H1 (cell line): ENCODE data around the gene PLEKHM1. TPM values are rescaled to one million over a fixed set of nuclear protein-coding genes. Genes with fewer than 3 reads are reported as not detected.
"Not testable (repeated sequence)": the region's sequence is repeated elsewhere in the genome, so short reads cannot be mapped to it uniquely, and the experiment has no call there.

ENCODE experiments used
- CTCF ChIA-PET: fragments of 300-600 bp; sonication (Branson Sonifier 250); formaldehyde crosslinking; loops from one replicate; lab custom pipeline; 2021; ENCODE audit not compliant: partially characterized antibody; lab: Charles Lee
- POLR2A ChIA-PET: fragments of 300-600 bp; sonication (Branson Sonifier 250); formaldehyde crosslinking; loops from one replicate; lab custom pipeline; 2021; ENCODE audit warnings: inconsistent platforms; ENCODE audit not compliant: partially characterized antibody; lab: Charles Lee
- DNase-seq, 2 experiments: peaks; one replicate each; pipeline versions ENCODE4 v3.0.0 to v3.0.0-alpha.2; 2010 to 2022; ENCODE audit warnings: low spot score in 2 of 2, low read depth in 1 of 2, mixed read lengths in 1 of 2
- FAIRE-seq: peaks from 2 replicates; lab custom pipeline; 2011; peaks lifted over from hg19 to GRCh38; lab: Jason Lieb, UNC
- H2AFZ ChIP-seq: 2 replicates; pipeline ENCODE4 v1.8.1; 2012; ENCODE audit warnings: low read length, inconsistent platforms
- H2AK5ac ChIP-seq: 2 replicates; pipeline ENCODE4 v1.6.1; 2013; ENCODE audit warnings: low read depth, low read length
- H2BK120ac ChIP-seq: replicated peaks from 2 replicates; pipeline ENCODE3; 2013; ENCODE audit warnings: low read depth, low read length, inconsistent platforms
- H2BK12ac ChIP-seq: 2 replicates; pipeline ENCODE4 v1.6.1; 2013; ENCODE audit warnings: low read depth, low read length
- H2BK15ac ChIP-seq: 2 replicates; pipeline ENCODE4 v1.6.1; 2013; ENCODE audit warnings: low read length
- H2BK20ac ChIP-seq: 2 replicates; pipeline ENCODE4 v1.6.1; 2013; ENCODE audit warnings: low read length
- H2BK5ac ChIP-seq: 2 replicates; pipeline ENCODE4 v1.6.1; 2013; ENCODE audit warnings: low read depth, low read length
- H3K14ac ChIP-seq: 2 replicates; pipeline ENCODE4 v1.6.1; 2013; ENCODE audit warnings: inconsistent platforms; ENCODE audit not compliant: insufficient read length
- H3K18ac ChIP-seq: 2 replicates; pipeline ENCODE4 v1.6.1; 2013; ENCODE audit warnings: low read length; ENCODE audit errors: extremely low read depth
- H3K23ac ChIP-seq: 2 replicates; pipeline ENCODE4 v1.6.1; 2013; ENCODE audit warnings: inconsistent platforms; ENCODE audit not compliant: insufficient read length
- H3K23me2 ChIP-seq: 2 replicates; pipeline ENCODE4 v1.6.1; 2013; ENCODE audit warnings: low read depth, low read length
- H3K27ac ChIP-seq: 2 replicates; pipeline ENCODE4 v1.6.1; 2011; ENCODE audit warnings: low read depth, low read length, inconsistent platforms
- H3K27me3 ChIP-seq, 4 experiments: replicated peaks in 1 of 4; 1 replicate in 1 of 4; 2 replicates in 3 of 4; pipeline versions ENCODE4 v1.6.1 to v1.8.1; 2011 to 2013; ENCODE audit warnings: low read length in 3 of 4, mild to moderate bottlenecking in 3 of 4, inconsistent platforms in 2 of 4, mixed read lengths in 2 of 4, moderate library complexity in 1 of 4; ENCODE audit not compliant: control insufficient read depth in 3 of 4, insufficient read depth in 3 of 4; ENCODE audit errors: extremely low read depth in 1 of 4
- H3K36me3 ChIP-seq, 4 experiments: 2 replicates each; pipeline versions ENCODE4 v1.6.1 to v1.8.1; 2011 to 2013; ENCODE audit warnings: mild to moderate bottlenecking in 4 of 4, low read length in 3 of 4, moderate library complexity in 2 of 4, control low read depth in 1 of 4, inconsistent platforms in 1 of 4; ENCODE audit not compliant: insufficient read depth in 4 of 4, control insufficient read depth in 2 of 4
- H3K4ac ChIP-seq: replicated peaks from 2 replicates; pipeline ENCODE3; 2013; ENCODE audit warnings: low read length, low read depth, mixed read lengths, inconsistent platforms; ENCODE audit not compliant: insufficient read length
- H3K4me1 ChIP-seq, 4 experiments: replicated peaks in 1 of 4; 1 replicate in 1 of 4; 2 replicates in 3 of 4; pipeline versions ENCODE4 v1.6.1 to v1.8.1; 2011 to 2013; ENCODE audit warnings: low read length in 3 of 4, inconsistent platforms in 2 of 4, mixed read lengths in 1 of 4; ENCODE audit not compliant: insufficient read depth in 4 of 4, control insufficient read depth in 3 of 4
- H3K4me2 ChIP-seq, 2 experiments: 2 replicates each; pipeline versions ENCODE4 v1.6.1 to v1.8.1; 2011 to 2013; ENCODE audit warnings: low read depth in 2 of 2, low read length in 2 of 2, control low read depth in 1 of 2, inconsistent platforms in 1 of 2, mild to moderate bottlenecking in 1 of 2; ENCODE audit not compliant: insufficient read depth in 1 of 2
- H3K4me3 ChIP-seq, 4 experiments: fragments of 200-600, 300-600 bp in 1 of 4; sonication (generic), shearing (Covaris generic), sonication (Bioruptor Twin) in 1 of 4; 2 replicates each; pipeline versions ENCODE4 v1.5.1 to v1.8.1; 2011 to 2016; ENCODE audit warnings: low read length in 4 of 4, low read depth in 3 of 4, control low read depth in 2 of 4, inconsistent platforms in 2 of 4, mild to moderate bottlenecking in 2 of 4, mixed read lengths in 1 of 4, moderate library complexity in 1 of 4; ENCODE audit not compliant: insufficient read depth in 2 of 4; ENCODE audit errors: extremely low read depth in 1 of 4
- H3K56ac ChIP-seq: replicated peaks from 2 replicates; pipeline ENCODE3; 2013; ENCODE audit warnings: low read depth, mild to moderate bottlenecking, mixed read lengths, low read length, inconsistent platforms; ENCODE audit not compliant: insufficient read length
- H3K79me1 ChIP-seq: 2 replicates; pipeline ENCODE4 v1.6.1; 2013; ENCODE audit warnings: low read depth, low read length, control low read depth
- H3K79me2 ChIP-seq, 2 experiments: 2 replicates each; pipeline versions ENCODE4 v1.6.1 to v1.8.1; 2012 to 2013; ENCODE audit warnings: low read length in 2 of 2, mild to moderate bottlenecking in 2 of 2, inconsistent platforms in 1 of 2; ENCODE audit not compliant: insufficient read depth in 2 of 2, control insufficient read depth in 1 of 2
- H3K9ac ChIP-seq, 4 experiments: replicated peaks in 1 of 4; 1 replicate in 1 of 4; 2 replicates in 3 of 4; pipeline versions ENCODE4 v1.6.1 to v1.8.1; 2011 to 2013; ENCODE audit warnings: low read depth in 3 of 4, low read length in 3 of 4, control low read depth in 2 of 4, mild to moderate bottlenecking in 2 of 4, moderate library complexity in 2 of 4, inconsistent platforms in 1 of 4; ENCODE audit errors: extremely low read depth in 1 of 4
- H3K9me3 ChIP-seq, 2 experiments: 2 replicates each; pipeline versions ENCODE4 v1.6.1 to v1.8.1; 2012 to 2013; ENCODE audit warnings: mild to moderate bottlenecking in 2 of 2, moderate library complexity in 2 of 2, control low read depth in 1 of 2, inconsistent platforms in 1 of 2, low read depth in 1 of 2, low read length in 1 of 2, mixed read lengths in 1 of 2; ENCODE audit not compliant: insufficient read depth in 2 of 2
- H4K20me1 ChIP-seq, 2 experiments: replicated peaks in 1 of 2; 2 replicates each; pipeline versions ENCODE3 to v1.8.1; 2011 to 2013; ENCODE audit warnings: inconsistent platforms in 2 of 2, low read length in 2 of 2, mild to moderate bottlenecking in 1 of 2; ENCODE audit not compliant: insufficient read depth in 2 of 2, control insufficient read depth in 1 of 2
- H4K5ac ChIP-seq: 2 replicates; pipeline ENCODE4 v1.6.1; 2013; ENCODE audit warnings: low read length, low read depth, mixed read lengths, inconsistent platforms; ENCODE audit not compliant: insufficient read length
- H4K8ac ChIP-seq: 2 replicates; pipeline ENCODE4 v1.8.0; 2013; ENCODE audit warnings: mild to moderate bottlenecking, moderate library complexity, low read length, inconsistent platforms; ENCODE audit not compliant: insufficient read depth; ENCODE audit errors: extremely low read depth
- H4K91ac ChIP-seq: replicated peaks from 2 replicates; pipeline ENCODE3; 2013; ENCODE audit warnings: low read length, mixed read lengths, inconsistent platforms; ENCODE audit not compliant: insufficient read length
- EP300 ChIP-seq, 2 experiments: IDR thresholded peaks; 1 replicate in 1 of 2; 2 replicates in 1 of 2; pipeline ENCODE4 v1.6.1; 2011 to 2012; ENCODE audit warnings: low read depth in 2 of 2, low read length in 2 of 2, mild to moderate bottlenecking in 2 of 2, borderline replicate concordance in 1 of 2, inconsistent platforms in 1 of 2, moderate library complexity in 1 of 2
- WGBS, 2 experiments: shearing (Covaris generic) in 1 of 2; methylation state at CpG; one replicate each; pipeline versions ENCODE4 v1.1.6 to v1.1.7; 2013 to 2015; ENCODE audit warnings: low lambda C conversion rate in 2 of 2, mixed read lengths in 2 of 2, inconsistent platforms in 1 of 2, low coverage in 1 of 2, missing lambda C conversion rate in 1 of 2; ENCODE audit not compliant: insufficient replicate concordance in 2 of 2, insufficient coverage in 1 of 2, insufficient read length in 1 of 2; ENCODE audit errors: extremely low coverage in 1 of 2, missing lambda C conversion rate in 1 of 2; 5-methylcytosine and 5-hydroxymethylcytosine counted together
- polyA plus RNA-seq, 7 experiments: library from polyadenylated mRNA; depleted of rRNA in 3 of 7; stranded (reverse) in 5 of 7; unstranded in 2 of 7; fragments of >200 nt in 5 of 7; fragments of 200-250 nt in 2 of 7; gene quantifications; 1 replicate in 5 of 7; 2 replicates in 1 of 7; 4 replicates in 1 of 7; pipeline versions ENCODE4 v1.2.1 to v1.2.3, GENCODE V29; 2011 to 2013; ENCODE audit warnings: missing spikeins in 2 of 7, mixed read lengths in 2 of 7
- total RNA-seq: library from RNA; stranded (reverse); fragmentation: NEBNext Ultra II Directional; extraction: Animal tissue kit (Norgen Biotek cat#: 25700); gene quantifications from 2 replicates; pipeline ENCODE4 v1.2.1, GENCODE V29; 2021
- TF ChIP-seq, protein P1 (sequence below), 3 experiments: IDR thresholded peaks; 1 replicate in 2 of 3; 2 replicates in 1 of 3; pipeline versions ENCODE4 v1.5.1 to v1.6.1; 2011; ENCODE audit warnings: low read length in 3 of 3, mild to moderate bottlenecking in 3 of 3, inconsistent platforms in 2 of 3, low read depth in 1 of 3, moderate library complexity in 1 of 3; ENCODE audit not compliant: insufficient read depth in 1 of 3; ENCODE audit errors: control extremely low read depth in 1 of 3

Gene PLEKHM1
- total and polyA plus RNA-seq, 2 of the 8 experiments (the other 6 are each of a cell fraction or from before 2014, with no cell fraction given): 7.6 to 17.9 TPM

DNA sequence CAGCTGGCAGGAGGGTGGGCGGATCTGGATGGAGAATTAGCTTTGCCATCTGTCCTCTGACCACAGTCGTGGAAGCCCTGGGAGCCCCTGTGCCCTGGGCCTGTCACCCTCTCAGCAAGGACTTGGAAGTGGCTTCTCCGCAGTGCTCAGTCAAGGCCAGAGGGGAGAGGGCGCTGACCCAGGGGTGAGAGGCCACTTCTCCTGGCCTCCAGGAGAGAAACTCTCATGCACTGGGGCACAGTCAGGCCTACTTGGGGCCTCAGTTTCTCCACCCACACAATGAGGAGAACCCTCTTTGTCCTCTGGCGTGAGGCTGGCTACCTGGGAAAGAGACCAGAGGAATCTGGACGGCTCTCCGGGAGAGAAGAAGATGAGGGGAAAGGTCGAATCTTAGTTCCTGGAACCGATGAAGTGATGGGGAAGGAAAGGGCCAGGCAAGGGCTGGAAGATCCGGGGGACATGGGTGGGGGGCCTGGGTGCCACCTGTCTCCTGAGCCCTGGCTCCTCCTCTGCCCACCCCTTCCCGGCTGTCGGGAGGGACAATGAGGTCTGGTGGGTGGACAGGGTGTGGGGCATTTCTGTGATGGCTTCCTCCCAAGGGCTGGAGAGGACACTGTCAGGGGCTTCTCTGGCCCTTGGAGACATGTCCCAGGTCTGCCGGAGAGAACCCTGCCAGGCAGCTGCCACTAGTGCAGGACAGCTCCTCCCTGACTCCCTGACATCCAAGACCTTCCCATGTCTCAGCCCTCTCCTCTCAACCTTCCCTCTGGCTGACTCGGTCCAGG, 48.8 kb downstream of the PLEKHM1 start (continued):
- TF ChIP-seq, protein P1, sequence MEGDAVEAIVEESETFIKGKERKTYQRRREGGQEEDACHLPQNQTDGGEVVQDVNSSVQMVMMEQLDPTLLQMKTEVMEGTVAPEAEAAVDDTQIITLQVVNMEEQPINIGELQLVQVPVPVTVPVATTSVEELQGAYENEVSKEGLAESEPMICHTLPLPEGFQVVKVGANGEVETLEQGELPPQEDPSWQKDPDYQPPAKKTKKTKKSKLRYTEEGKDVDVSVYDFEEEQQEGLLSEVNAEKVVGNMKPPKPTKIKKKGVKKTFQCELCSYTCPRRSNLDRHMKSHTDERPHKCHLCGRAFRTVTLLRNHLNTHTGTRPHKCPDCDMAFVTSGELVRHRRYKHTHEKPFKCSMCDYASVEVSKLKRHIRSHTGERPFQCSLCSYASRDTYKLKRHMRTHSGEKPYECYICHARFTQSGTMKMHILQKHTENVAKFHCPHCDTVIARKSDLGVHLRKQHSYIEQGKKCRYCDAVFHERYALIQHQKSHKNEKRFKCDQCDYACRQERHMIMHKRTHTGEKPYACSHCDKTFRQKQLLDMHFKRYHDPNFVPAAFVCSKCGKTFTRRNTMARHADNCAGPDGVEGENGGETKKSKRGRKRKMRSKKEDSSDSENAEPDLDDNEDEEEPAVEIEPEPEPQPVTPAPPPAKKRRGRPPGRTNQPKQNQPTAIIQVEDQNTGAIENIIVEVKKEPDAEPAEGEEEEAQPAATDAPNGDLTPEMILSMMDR (IDR thresholded peaks at IDR 0.05; ENCODE audit: control extremely low read depth in 1 of 3, insufficient read depth in 1 of 3, low read depth in 1 of 3, low read length in 3 of 3): no peak
- TF ChIP-seq EP300 (IDR thresholded peaks at IDR 0.05; ENCODE audit: borderline replicate concordance in 1 of 2, low read depth in 2 of 2, low read length in 2 of 2): no peak

GRCh38 chr17:45440839-45441515, 49.5 kb downstream of the PLEKHM1 start:
- ChIA-PET CTCF (interaction anchor here (0.8 to 3.3 kb wide), 6 partner anchors 12 to 199 kb away, joined by 3 to 20 read pairs (median 4); no protein-coding TSS in a partner anchor), POLR2A (interaction anchor here (1.4 kb wide), 1 partner anchor 12 kb away, joined by 6 read pairs; no protein-coding TSS in a partner anchor)
- H2BK15ac ChIP-seq, H3K4me3 ChIP-seq, H4K5ac ChIP-seq, DNase-seq, H3K14ac ChIP-seq, H2AFZ ChIP-seq, H2BK12ac ChIP-seq, H3K36me3 ChIP-seq, H3K4me2 ChIP-seq, H3K23me2 ChIP-seq, H3K79me2 ChIP-seq, H3K23ac ChIP-seq, FAIRE-seq, H3K4ac ChIP-seq, H3K56ac ChIP-seq, H3K27me3 ChIP-seq, H3K9me3 ChIP-seq, H3K18ac ChIP-seq, H3K27ac ChIP-seq, H2BK20ac ChIP-seq, H4K20me1 ChIP-seq, H4K91ac ChIP-seq, H2BK5ac ChIP-seq, H2AK5ac ChIP-seq, H3K9ac ChIP-seq, H4K8ac ChIP-seq, H3K79me1 ChIP-seq, H2BK120ac ChIP-seq: not testable (repeated sequence)
- 90% methylated on average over 6 of the region's 7 CpGs; no CpG with 5 or more reads in 1 of the 2 experiments for WGBS, 2 experiments
- peaks cover 3 to 10% (median 6%) of the 10 kb centered on the region in 4 experiments for H3K4me1 ChIP-seq
